Esophagus muscularis mucosa (tissue), 4 donors: Measurements from ENCODE around the gene IL17RD.

Experiments used
- EP300 ChIP-seq: sonication (generic); formaldehyde crosslinking; IDR thresholded peaks from one replicate; pipeline ENCODE4 v1.6.1; 2017; ENCODE audit warnings: antibody characterized with exemption
- POLR2A ChIP-seq: fragments of 450-650 bp; IDR thresholded peaks from one replicate; pipeline ENCODE4 v1.6.1; 2017; ENCODE audit warnings: antibody characterized with exemption, moderate library complexity, mild to moderate bottlenecking, low read depth
- TF ChIP-seq, protein P1 (sequence below), 3 experiments: fragments of 200-600 bp in 2 of 3; fragments of 450-650 bp in 1 of 3; sonication (generic) in 2 of 3; IDR thresholded peaks; one replicate each; pipeline ENCODE4 v1.5.1; 2017 to 2019; ENCODE audit warnings: antibody characterized with exemption in 3 of 3, mild to moderate bottlenecking in 2 of 3, moderate library complexity in 1 of 3

DNA sequence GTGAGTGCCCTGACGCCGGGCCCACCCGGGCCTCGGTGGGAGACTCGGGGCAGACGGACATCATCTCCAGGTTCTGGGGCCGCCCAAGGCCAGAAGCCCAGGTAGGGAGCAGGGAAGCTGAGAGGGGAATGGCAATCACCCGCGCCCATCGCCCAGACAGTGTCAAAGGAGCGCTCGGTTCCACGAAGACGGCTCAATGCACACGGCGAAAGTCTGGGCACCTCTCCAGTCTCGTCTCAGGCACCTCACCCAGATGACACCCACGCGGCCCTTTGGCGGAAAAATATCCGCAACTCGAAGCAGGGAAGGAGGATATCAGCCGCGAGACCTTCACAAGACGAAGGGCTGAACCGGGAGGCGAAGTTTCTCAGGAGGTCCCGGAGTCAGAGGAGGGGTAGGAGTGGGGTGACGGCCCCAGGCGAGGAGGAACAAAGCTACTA is 916 bp downstream of the IL17RD start:
- TF ChIP-seq, protein P1, sequence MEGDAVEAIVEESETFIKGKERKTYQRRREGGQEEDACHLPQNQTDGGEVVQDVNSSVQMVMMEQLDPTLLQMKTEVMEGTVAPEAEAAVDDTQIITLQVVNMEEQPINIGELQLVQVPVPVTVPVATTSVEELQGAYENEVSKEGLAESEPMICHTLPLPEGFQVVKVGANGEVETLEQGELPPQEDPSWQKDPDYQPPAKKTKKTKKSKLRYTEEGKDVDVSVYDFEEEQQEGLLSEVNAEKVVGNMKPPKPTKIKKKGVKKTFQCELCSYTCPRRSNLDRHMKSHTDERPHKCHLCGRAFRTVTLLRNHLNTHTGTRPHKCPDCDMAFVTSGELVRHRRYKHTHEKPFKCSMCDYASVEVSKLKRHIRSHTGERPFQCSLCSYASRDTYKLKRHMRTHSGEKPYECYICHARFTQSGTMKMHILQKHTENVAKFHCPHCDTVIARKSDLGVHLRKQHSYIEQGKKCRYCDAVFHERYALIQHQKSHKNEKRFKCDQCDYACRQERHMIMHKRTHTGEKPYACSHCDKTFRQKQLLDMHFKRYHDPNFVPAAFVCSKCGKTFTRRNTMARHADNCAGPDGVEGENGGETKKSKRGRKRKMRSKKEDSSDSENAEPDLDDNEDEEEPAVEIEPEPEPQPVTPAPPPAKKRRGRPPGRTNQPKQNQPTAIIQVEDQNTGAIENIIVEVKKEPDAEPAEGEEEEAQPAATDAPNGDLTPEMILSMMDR (IDR thresholded peaks at IDR 0.05): no peak
- no peak for TF ChIP-seq POLR2A
- TF ChIP-seq EP300: no peak
